ENCODE measurements around the gene MYL6B. TPM values are rescaled to one million over a fixed set of nuclear protein-coding genes. Genes with fewer than 3 reads are reported as not detected.

Gene MYL6B
- total RNA-seq, 1 donor from 2014 or later = 54.1 TPM

GRCh38 chr12:56119361-56119796 lies 33.0 kb upstream of the MYL6B start:
- no peaks in the 10 kb centered on the region for H3K27me3 ChIP-seq (ENCODE audit: low read depth)
- intact Hi-C loops (cut with micrococcal nuclease) = loop anchor here (5.0 kb wide), 2 partner anchors 38 to 73 kb away; partner anchors contain the start of gene MYL6
- DNase-seq = peak; percentile 55
- H3K4me3 ChIP-seq = peak overlapping the region; percentile 91
- peaks cover 78% of the 10 kb centered on the region for H3K4me1 ChIP-seq
- TF ChIP-seq CTCF (IDR thresholded peaks at IDR 0.05; ENCODE audit: borderline replicate concordance) = peak; percentile 87
- H3K27ac ChIP-seq (replicated peaks) = peak overlapping the region; percentile 95
- H3K36me3 ChIP-seq = peaks cover 20% of the 10 kb centered on the region
- no peaks in the 10 kb centered on the region for H3K9me3 ChIP-seq (replicated peaks)

- Histone ChIP-seq H3K4me3 (peak overlapping the region; percentile 91), H3K4me1 (peaks cover 86% of the 10 kb centered on the region)
Observed at GRCh38 chr12:56120158-56120846, 32.1 kb upstream of the MYL6B start.

GRCh38 chr12:56121204-56121870 lies 31.1 kb upstream of the MYL6B start:
- TF ChIP-seq CTCF (IDR thresholded peaks at IDR 0.05; ENCODE audit: borderline replicate concordance) = no peak
- H3K27ac ChIP-seq (replicated peaks) = peak overlapping the region; percentile 95
- no peak for DNase-seq
- peaks cover 91% of the 10 kb centered on the region for H3K4me1 ChIP-seq
- peaks cover 20% of the 10 kb centered on the region for H3K36me3 ChIP-seq
- H3K4me3 ChIP-seq = no peak overlapping the region
- H3K27me3 ChIP-seq (ENCODE audit: low read depth) = no peaks in the 10 kb centered on the region
- H3K9me3 ChIP-seq (replicated peaks) = no peaks in the 10 kb centered on the region
- intact Hi-C loops (cut with micrococcal nuclease) = no loop called here

More at GRCh38 chr12:56120158-56120846, 32.1 kb upstream of the MYL6B start:
- TF ChIP-seq CTCF (IDR thresholded peaks at IDR 0.05; ENCODE audit: borderline replicate concordance) = no peak
- Histone ChIP-seq H3K27ac (replicated peaks) (peak overlapping the region; percentile 95), H3K36me3 (peaks cover 20% of the 10 kb centered on the region), H3K9me3 (replicated peaks) (no peaks in the 10 kb centered on the region), H3K27me3 (ENCODE audit: low read depth) (no peaks in the 10 kb centered on the region)
- intact Hi-C loops (cut with micrococcal nuclease) = no loop called here
- no peak for DNase-seq

GRCh38 chr12:56122637-56123036 lies 29.8 kb upstream of the MYL6B start:
- no peak for DNase-seq
- H3K4me3 ChIP-seq = no peak overlapping the region
- intact Hi-C loops (cut with micrococcal nuclease) = no loop called here
- peaks cover 94% of the 10 kb centered on the region for H3K4me1 ChIP-seq
- no peak for TF ChIP-seq CTCF (IDR thresholded peaks at IDR 0.05; ENCODE audit: borderline replicate concordance)
- no peaks in the 10 kb centered on the region for H3K27me3 ChIP-seq (ENCODE audit: low read depth)
- peak overlapping the region; percentile 95 for H3K27ac ChIP-seq (replicated peaks)
- peaks cover 20% of the 10 kb centered on the region for H3K36me3 ChIP-seq
- H3K9me3 ChIP-seq (replicated peaks) = no peaks in the 10 kb centered on the region

GRCh38 chr12:56124133-56124532 lies 28.3 kb upstream of the MYL6B start:
- Histone ChIP-seq H3K27ac (replicated peaks) (peak overlapping the region; percentile 17), H3K9me3 (replicated peaks) (no peaks in the 10 kb centered on the region), H3K36me3 (peaks cover 20% of the 10 kb centered on the region), H3K4me3 (no peak overlapping the region), H3K27me3 (ENCODE audit: low read depth) (no peaks in the 10 kb centered on the region), H3K4me1 (peaks cover 91% of the 10 kb centered on the region)
- TF ChIP-seq CTCF (IDR thresholded peaks at IDR 0.05; ENCODE audit: borderline replicate concordance) = no peak
- no peak for DNase-seq
- intact Hi-C loops (cut with micrococcal nuclease) = no loop called here

Data from left ventricle myocardium inferior (tissue), 1 donor.